Transverse colon (tissue), 4 donors: ENCODE measurements around the gene PCSK5. TPM values are rescaled to one million over a fixed set of nuclear protein-coding genes. Genes with fewer than 3 reads are reported as not detected.

Experiments
- DNase-seq: peaks from one replicate; pipeline ENCODE4 v3.0.0-alpha.2; 2019
- H3K27ac ChIP-seq, 4 donors: fragments of 200-600 bp; sonication (generic); 2 replicates each; pipeline ENCODE4 v1.5.1; 2016 to 2018; ENCODE audit warnings: inconsistent platforms in 4 of 4
- H3K27me3 ChIP-seq: fragments of 200-600 bp; sonication (generic); 2 replicates; pipeline ENCODE4 v1.5.1; 2017; ENCODE audit warnings: inconsistent platforms
- H3K36me3 ChIP-seq, 4 donors: fragments of 200-600 bp; sonication (generic); 2 replicates each; pipeline ENCODE4 v1.5.1; 2017 to 2019; ENCODE audit warnings: inconsistent platforms in 4 of 4
- H3K4me1 ChIP-seq, 4 donors: fragments of 200-600 bp; sonication (generic); 2 replicates each; pipeline ENCODE4 v1.5.1; 2017 to 2020; ENCODE audit warnings: inconsistent platforms in 4 of 4
- H3K4me3 ChIP-seq, 4 donors: fragments of 200-600 bp; sonication (generic); 1 replicate in 1 of 4; 2 replicates in 3 of 4; pipeline versions ENCODE4 v1.5.1 to v1.6.1; 2017 to 2019; ENCODE audit warnings: inconsistent platforms in 4 of 4
- H3K9me3 ChIP-seq, 2 donors: fragments of 200-600 bp; sonication (generic); 2 replicates each; pipeline ENCODE4 v1.5.1; 2017 to 2019; ENCODE audit warnings: inconsistent platforms in 2 of 2
- EP300 ChIP-seq: sonication (generic); formaldehyde crosslinking; IDR thresholded peaks from one replicate; pipeline ENCODE4 v1.6.1; 2017; ENCODE audit warnings: antibody characterized with exemption, low read depth
- POLR2A ChIP-seq: fragments of 450-650 bp; IDR thresholded peaks from one replicate; pipeline ENCODE4 v1.6.1; 2016; ENCODE audit warnings: antibody characterized with exemption, mild to moderate bottlenecking, moderate library complexity
- POLR2AphosphoS5 ChIP-seq, 3 donors: sonication (generic); formaldehyde crosslinking; IDR thresholded peaks; one replicate each; pipeline ENCODE4 v1.6.1; 2016; ENCODE audit warnings: antibody characterized with exemption in 3 of 3
- WGBS, 2 donors: methylation state at CpG; one replicate each; pipeline ENCODE4 v1.1.5; 2018; ENCODE audit warnings: low coverage in 1 of 2; 5-methylcytosine and 5-hydroxymethylcytosine counted together
- in situ Hi-C, 4 donors: fragments of 200-750 bp; cut with MboI; loops; one replicate each; pipeline versions ENCODE4 v1.15.0 to v1.15.1; 2017; ENCODE audit warnings: low sequenced_read_pairs in 3 of 4, low pct_ligation_motif_present in 1 of 4, low pct_unique_long_range_greater_than_20kb in 1 of 4
- intact Hi-C: fragments of 100-400 bp; cut with DNase I; formaldehyde crosslinking; loops from one replicate; pipeline ENCODE4 v1.15.1; 2023; ENCODE audit warnings: low total_unique reads
- total RNA-seq, 4 donors: library from RNA; depleted of rRNA; stranded (reverse); fragments of >200 nt; gene quantifications; one replicate each; pipeline ENCODE4 v1.1.0, GENCODE V29; 2016
- TF ChIP-seq, protein P1 (sequence below), 5 experiments: fragments of 200-600 bp in 3 of 5; fragments of 450-650 bp in 2 of 5; sonication (generic) in 3 of 5; IDR thresholded peaks; 1 replicate in 2 of 5; 2 replicates in 3 of 5; pipeline ENCODE4 v1.5.1; 2016 to 2017; ENCODE audit warnings: antibody characterized with exemption in 5 of 5, inconsistent platforms in 3 of 5, mild to moderate bottlenecking in 2 of 5, moderate library complexity in 1 of 5

The PCSK5 gene
- total RNA-seq, 4 donors from 2014 or later, result 110 to 248 (median 127) TPM

DNA sequence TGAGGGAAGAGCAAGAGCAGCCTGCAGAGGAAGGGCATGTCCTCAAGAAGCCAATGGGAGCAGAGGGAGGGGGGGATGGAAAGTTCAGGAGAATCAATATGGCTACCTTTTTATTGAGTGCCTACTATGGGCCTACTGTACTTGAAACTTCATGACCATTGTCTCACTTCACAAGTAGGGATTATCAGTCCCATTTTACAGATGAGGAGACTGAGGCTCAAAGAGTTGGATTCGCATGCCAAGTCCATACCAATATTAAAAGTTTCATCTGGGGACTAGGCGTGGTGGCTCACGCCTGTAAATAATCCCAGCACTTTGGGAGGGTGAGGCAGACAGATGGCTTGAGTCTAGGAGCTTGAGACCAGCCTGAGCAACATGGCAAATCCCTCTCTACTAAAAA is 463.7 kb downstream of the PCSK5 start:
- H3K4me1 ChIP-seq, result no peaks in the 10 kb centered on the region
- intact Hi-C loops, result no loop called here
- in situ Hi-C loops, result no loop called here
- DNase-seq, result no peak
- no peaks in the 10 kb centered on the region for H3K27me3 ChIP-seq
- no peak overlapping the region for H3K27ac ChIP-seq
- no peaks in the 10 kb centered on the region for H3K36me3 ChIP-seq
- TF ChIP-seq POLR2AphosphoS5 (IDR thresholded peaks at IDR 0.05), result no peak
- no peak overlapping the region for H3K4me3 ChIP-seq
- WGBS, 2 donors, result 78 to 94% methylated on average over 3 of the region's 3 CpGs
- H3K9me3 ChIP-seq, result no peaks in the 10 kb centered on the region

DNA sequence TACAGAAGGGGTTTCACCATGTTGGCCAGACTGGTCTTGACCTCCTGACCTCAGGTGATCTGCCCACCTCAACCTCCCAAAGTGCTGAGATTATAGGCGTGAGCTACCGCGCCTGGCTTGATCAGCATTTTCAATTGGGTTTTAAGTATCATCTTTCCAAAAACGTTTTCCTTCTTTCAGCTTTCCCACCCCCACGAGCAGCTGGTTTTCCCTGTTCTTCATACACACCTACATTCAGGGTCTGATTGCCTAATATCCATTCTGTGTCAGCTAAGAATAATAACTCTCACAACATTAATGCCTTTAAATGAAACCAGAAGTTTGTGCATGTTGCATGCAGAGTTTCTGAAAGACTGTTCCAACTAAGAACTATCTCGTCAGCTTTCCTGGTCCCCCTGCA is 465.4 kb downstream of the PCSK5 start:
- 67 to 73% methylated on average over 3 to 6 of the region's 6 CpGs for WGBS, 2 donors
- intact Hi-C loops, result no loop called here
- DNase-seq, result no peak
- Histone ChIP-seq H3K4me3 (no peak overlapping the region), H3K4me1 (no peaks in the 10 kb centered on the region), H3K27me3 (no peaks in the 10 kb centered on the region), H3K27ac (no peak overlapping the region), H3K36me3 (no peaks in the 10 kb centered on the region), H3K9me3 (no peaks in the 10 kb centered on the region)
- in situ Hi-C loops, result no loop called here
- TF ChIP-seq EP300 (no peak), POLR2A (no peak), POLR2AphosphoS5 (IDR thresholded peaks at IDR 0.05) (no peak)
- TF ChIP-seq, protein P1, sequence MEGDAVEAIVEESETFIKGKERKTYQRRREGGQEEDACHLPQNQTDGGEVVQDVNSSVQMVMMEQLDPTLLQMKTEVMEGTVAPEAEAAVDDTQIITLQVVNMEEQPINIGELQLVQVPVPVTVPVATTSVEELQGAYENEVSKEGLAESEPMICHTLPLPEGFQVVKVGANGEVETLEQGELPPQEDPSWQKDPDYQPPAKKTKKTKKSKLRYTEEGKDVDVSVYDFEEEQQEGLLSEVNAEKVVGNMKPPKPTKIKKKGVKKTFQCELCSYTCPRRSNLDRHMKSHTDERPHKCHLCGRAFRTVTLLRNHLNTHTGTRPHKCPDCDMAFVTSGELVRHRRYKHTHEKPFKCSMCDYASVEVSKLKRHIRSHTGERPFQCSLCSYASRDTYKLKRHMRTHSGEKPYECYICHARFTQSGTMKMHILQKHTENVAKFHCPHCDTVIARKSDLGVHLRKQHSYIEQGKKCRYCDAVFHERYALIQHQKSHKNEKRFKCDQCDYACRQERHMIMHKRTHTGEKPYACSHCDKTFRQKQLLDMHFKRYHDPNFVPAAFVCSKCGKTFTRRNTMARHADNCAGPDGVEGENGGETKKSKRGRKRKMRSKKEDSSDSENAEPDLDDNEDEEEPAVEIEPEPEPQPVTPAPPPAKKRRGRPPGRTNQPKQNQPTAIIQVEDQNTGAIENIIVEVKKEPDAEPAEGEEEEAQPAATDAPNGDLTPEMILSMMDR (IDR thresholded peaks at IDR 0.05), result no peak

DNA sequence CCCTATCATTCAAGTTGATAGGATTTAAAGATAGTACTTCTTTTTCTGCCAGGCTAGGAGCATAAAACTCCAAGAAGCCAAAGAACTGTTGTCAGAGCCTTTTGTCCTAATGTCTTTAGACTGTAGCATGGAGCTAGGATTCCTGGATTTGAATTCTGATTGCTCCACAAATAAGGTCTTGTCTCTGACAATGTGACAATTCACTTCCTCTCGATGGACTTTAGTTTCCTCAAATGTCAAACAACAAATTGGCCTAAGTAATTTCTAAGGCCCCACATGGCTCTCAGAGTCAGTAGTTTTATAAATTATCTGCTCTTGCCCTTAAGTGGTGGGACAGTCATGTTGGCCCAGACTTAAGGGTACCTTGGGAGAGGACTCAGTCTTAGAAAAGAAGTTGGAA is 467.1 kb downstream of the PCSK5 start:
- DNase-seq, result no peak
- 80 to 91% methylated on average over 1 of the region's 1 CpG for WGBS, 2 donors
- H3K9me3 ChIP-seq, result no peaks in the 10 kb centered on the region
- no peak for TF ChIP-seq POLR2AphosphoS5 (IDR thresholded peaks at IDR 0.05)
- TF ChIP-seq POLR2A, result no peak
- no peak for TF ChIP-seq EP300
- TF ChIP-seq, protein P1 (IDR thresholded peaks at IDR 0.05), result no peak
- intact Hi-C loops (no loop called here), in situ Hi-C loops (no loop called here)
- no peaks in the 10 kb centered on the region for H3K36me3 ChIP-seq
- no peak overlapping the region for H3K27ac ChIP-seq
- H3K4me3 ChIP-seq, result no peak overlapping the region
- H3K27me3 ChIP-seq, result no peaks in the 10 kb centered on the region
- H3K4me1 ChIP-seq, result peaks cover 0 to 7% (median 2%) of the 10 kb centered on the region in 4 donors

DNA sequence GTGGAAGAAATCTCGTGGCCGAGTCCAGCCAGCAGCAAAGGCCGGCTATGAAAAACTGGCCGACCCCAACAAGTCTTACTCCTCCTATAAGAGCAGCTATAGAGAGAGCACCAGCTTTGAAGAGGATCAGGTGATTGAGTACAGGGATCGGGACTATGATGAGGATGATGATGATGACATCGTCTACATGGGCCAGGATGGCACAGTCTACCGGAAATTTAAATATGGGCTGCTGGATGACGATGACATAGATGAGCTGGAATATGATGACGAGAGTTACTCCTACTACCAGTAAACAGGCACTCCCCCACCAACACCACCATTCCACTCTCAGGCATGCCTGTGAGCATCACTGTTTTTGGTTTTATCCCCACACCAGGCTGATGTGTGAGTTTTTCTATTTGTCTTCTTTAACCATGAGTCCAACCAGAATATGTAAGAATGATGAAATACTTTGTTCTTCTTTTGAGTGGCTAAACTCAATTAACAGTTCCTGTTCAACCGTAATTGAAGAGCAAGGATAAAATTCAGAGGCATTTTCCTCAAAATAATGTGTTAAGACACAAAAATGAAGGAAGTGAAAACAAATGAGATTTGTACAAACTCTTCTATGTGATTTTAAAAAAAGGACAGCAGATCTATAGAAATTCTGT is 468.3 kb downstream of the PCSK5 start:
- 75 to 90% methylated on average over 1 to 10 of the region's 10 CpGs for WGBS, 2 donors
- no peak for DNase-seq
- H3K27ac ChIP-seq, result no peak overlapping the region
- no peak overlapping the region for H3K4me3 ChIP-seq
- no peaks in the 10 kb centered on the region for H3K9me3 ChIP-seq
- no peaks in the 10 kb centered on the region for H3K36me3 ChIP-seq
- H3K27me3 ChIP-seq, result no peaks in the 10 kb centered on the region
- intact Hi-C loops, result no loop called here
- TF ChIP-seq EP300, result no peak
- no peak for TF ChIP-seq POLR2AphosphoS5 (IDR thresholded peaks at IDR 0.05)
- no peak for TF ChIP-seq POLR2A
- TF ChIP-seq, protein P1 (IDR thresholded peaks at IDR 0.05), result no peak
- in situ Hi-C loops, result no loop called here
- H3K4me1 ChIP-seq, result peaks cover 0 to 15% (median 4%) of the 10 kb centered on the region in 4 donors

DNA sequence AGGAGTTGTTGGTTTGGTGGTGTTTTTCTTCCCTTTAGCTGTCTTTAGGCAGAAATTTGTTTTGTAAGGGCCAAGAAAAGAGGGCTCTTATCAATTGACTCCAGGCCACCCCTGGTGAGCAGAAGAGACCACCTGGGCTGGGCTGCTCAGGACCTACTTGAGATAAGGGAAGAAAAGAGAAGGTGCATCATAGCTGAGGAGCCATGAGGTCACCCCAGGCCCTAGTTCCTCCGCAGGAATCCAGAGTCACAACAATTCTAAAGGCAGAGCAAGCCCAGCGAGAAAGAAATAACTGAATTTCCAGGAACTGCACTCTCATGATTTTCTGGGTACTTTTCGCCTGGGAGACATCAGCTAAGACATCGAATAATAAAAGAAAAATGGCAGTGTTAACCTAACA is 468.9 kb downstream of the PCSK5 start:
- no peak for DNase-seq
- no peaks in the 10 kb centered on the region for H3K36me3 ChIP-seq
- H3K27me3 ChIP-seq, result no peaks in the 10 kb centered on the region
- 88 to 100% methylated on average over 4 of the region's 4 CpGs for WGBS, 2 donors
- TF ChIP-seq EP300, result no peak
- TF ChIP-seq, protein P1 (IDR thresholded peaks at IDR 0.05), result no peak
- TF ChIP-seq POLR2A, result no peak
- TF ChIP-seq POLR2AphosphoS5 (IDR thresholded peaks at IDR 0.05), result no peak
- H3K4me3 ChIP-seq, result no peak overlapping the region
- H3K27ac ChIP-seq, result no peak overlapping the region
- no peaks in the 10 kb centered on the region for H3K9me3 ChIP-seq
- in situ Hi-C loops, result no loop called here
- intact Hi-C loops, result no loop called here
- H3K4me1 ChIP-seq, result peaks cover 0 to 15% (median 4%) of the 10 kb centered on the region in 4 donors
